Stimulated activated CD4-positive, alpha-beta T cell treated with anti-CD3 and anti-CD28 coated beads, Interleukin-2, amount 100 ng/mL, for 24 hours (primary cell): Measurements from ENCODE around the gene GPBP1L1.
"Not testable (repeated sequence)": the region's sequence is repeated elsewhere in the genome, so short reads cannot be mapped to it uniquely, and the experiment has no call there.

ENCODE experiments used
- DNase-seq, 2 donors: peaks; one replicate each; pipeline ENCODE4 v3.0.0-alpha.2; 2020

GPBP1L1 gene

GRCh38 chr1:45630429-45630828 lies 55.9 kb downstream of the GPBP1L1 start:
- DNase-seq: no peak

GRCh38 chr1:45629035-45629434 lies 57.3 kb downstream of the GPBP1L1 start:
- no peak for DNase-seq

- no peak for DNase-seq
Measured at GRCh38 chr1:45623972-45624371, 62.4 kb downstream of the GPBP1L1 start, which contains the start of gene CCDC17. Gene CCDC17 (minus strand): TSS chr1:45624054. CDS start chr1:45623909, 145 bp downstream.

- no peak for DNase-seq
Measured at GRCh38 chr1:45622524-45623394, 63.6 kb downstream of the GPBP1L1 start.

- DNase-seq: no peak
Measured at GRCh38 chr1:45621895-45622523, 64.3 kb downstream of the GPBP1L1 start.

GRCh38 chr1:45621501-45621836 lies 64.9 kb downstream of the GPBP1L1 start:
- no peak for DNase-seq

GRCh38 chr1:45620588-45621500 lies 65.5 kb downstream of the GPBP1L1 start:
- no peak for DNase-seq

GRCh38 chr1:45619149-45619921 lies 67.0 kb downstream of the GPBP1L1 start:
- no peak for DNase-seq

- DNase-seq: no peak
Measured at GRCh38 chr1:45617618-45618017, 68.7 kb downstream of the GPBP1L1 start.

GRCh38 chr1:45615885-45616284 lies 70.4 kb downstream of the GPBP1L1 start:
- no peak for DNase-seq

- DNase-seq: no peak
Measured at GRCh38 chr1:45612941-45613579, 73.3 kb downstream of the GPBP1L1 start.

GRCh38 chr1:45610589-45611226 lies 75.6 kb downstream of the GPBP1L1 start:
- no peak for DNase-seq

GRCh38 chr1:45608175-45609156 lies 77.9 kb downstream of the GPBP1L1 start:
- no peak for DNase-seq

GRCh38 chr1:45607404-45608074 lies 78.8 kb downstream of the GPBP1L1 start:
- no peak for DNase-seq

- no peak for DNase-seq
Measured at GRCh38 chr1:45604239-45604638, 82.1 kb downstream of the GPBP1L1 start.

GRCh38 chr1:45596765-45597164 lies 89.6 kb downstream of the GPBP1L1 start:
- not testable (repeated sequence) for DNase-seq

GRCh38 chr1:45594412-45594811 lies 91.9 kb downstream of the GPBP1L1 start:
- DNase-seq: no peak

- DNase-seq: no peak
Measured at GRCh38 chr1:45589861-45590260, 96.5 kb downstream of the GPBP1L1 start.

GRCh38 chr1:45586769-45587168 lies 99.6 kb downstream of the GPBP1L1 start:
- DNase-seq: no peak
